Renal cortex interstitium (tissue), 11 donors: Measurements from ENCODE around the gene GRB10. TPM values are rescaled to one million over a fixed set of nuclear protein-coding genes. Genes with fewer than 3 reads are reported as not detected.

Experiments
- DNase-seq, 11 donors: peaks; one replicate each; pipeline ENCODE4 v3.0.0-alpha.2; 2013; ENCODE audit warnings: low read depth in 9 of 11, low spot score in 4 of 11; ENCODE audit errors: extremely low read depth in 1 of 11
- polyA plus RNA-seq, 3 donors: library from polyadenylated mRNA; unstranded; fragments of 120-200 nt; gene quantifications; one replicate each; pipeline ENCODE4 v1.2.1, GENCODE V29; 2013; ENCODE audit not compliant: insufficient read length in 3 of 3

The GRB10 gene
- polyA plus RNA-seq, 3 donors = 33.6 to 43.5 (median 38.9) TPM

DNA sequence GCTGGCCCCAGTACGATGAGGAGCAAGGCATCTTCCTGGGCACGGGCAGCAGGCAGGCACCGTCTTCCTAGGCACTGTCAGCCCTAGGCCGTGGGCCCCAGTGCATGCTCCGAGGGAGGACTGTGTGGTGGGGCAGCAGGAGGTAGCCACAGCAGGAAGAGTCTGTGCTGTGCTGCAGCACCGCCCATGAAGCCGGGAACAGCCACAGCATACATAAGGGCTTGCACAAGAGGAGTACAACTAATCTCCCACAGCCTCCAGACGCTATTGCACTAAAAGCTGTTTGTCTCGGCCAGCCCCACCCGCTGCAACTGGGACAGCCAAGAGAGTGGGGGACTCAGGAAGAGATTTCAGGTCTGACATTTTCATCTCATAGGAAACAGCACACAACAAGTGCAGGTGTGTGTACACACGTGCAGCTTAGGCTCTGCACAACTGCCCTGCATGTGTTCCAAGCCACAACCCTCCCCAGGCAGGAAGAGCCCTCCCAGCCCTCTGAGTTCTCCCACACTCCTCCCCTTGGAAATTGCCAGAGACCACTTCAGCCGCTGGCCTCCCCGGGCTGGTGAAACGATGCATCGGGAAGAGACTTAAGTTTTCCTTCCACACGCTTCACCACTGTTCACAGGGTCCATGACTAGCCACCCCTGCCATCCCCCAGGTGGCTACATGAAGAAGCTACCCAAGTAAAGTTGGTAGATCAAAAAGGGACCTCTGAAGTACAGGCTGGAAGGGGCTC is 129.4 kb downstream of the GRB10 start:
- no peak for DNase-seq

- no peak for DNase-seq
Measured at GRCh38 chr7:50652400-50653125, 130.1 kb downstream of the GRB10 start.

GRCh38 chr7:50651271-50651989 is 131.3 kb downstream of the GRB10 start:
- no peak for DNase-seq

DNA sequence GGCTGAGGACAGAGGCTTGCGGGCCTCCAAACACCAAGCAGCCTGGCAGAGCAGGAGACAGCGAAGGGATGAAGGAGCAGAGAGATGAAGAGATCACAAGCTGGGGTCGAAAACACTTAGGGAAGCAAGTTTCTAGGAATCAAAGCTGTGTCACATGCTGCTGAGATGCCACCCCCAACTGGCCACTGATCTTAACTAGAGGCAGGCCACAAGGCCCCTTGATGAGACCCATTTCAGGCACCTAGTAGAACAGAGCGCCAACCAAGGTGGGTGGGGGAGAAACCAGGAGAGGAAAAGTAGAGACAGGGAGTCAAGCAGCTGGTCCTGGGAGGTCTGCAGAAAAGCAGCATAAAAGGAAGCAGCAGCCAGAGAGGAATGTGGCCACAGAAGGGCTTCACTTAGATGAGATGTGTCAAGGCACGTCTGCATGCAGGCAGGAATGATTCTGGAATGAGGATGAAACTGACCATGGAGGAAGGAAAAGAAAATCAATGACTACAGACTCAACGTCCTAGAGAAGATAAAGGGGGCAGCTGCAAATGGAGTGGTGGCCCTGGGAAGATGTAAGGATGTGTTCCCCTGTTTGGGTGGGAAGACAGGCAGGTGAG is 132.5 kb downstream of the GRB10 start:
- DNase-seq = no peak

DNA sequence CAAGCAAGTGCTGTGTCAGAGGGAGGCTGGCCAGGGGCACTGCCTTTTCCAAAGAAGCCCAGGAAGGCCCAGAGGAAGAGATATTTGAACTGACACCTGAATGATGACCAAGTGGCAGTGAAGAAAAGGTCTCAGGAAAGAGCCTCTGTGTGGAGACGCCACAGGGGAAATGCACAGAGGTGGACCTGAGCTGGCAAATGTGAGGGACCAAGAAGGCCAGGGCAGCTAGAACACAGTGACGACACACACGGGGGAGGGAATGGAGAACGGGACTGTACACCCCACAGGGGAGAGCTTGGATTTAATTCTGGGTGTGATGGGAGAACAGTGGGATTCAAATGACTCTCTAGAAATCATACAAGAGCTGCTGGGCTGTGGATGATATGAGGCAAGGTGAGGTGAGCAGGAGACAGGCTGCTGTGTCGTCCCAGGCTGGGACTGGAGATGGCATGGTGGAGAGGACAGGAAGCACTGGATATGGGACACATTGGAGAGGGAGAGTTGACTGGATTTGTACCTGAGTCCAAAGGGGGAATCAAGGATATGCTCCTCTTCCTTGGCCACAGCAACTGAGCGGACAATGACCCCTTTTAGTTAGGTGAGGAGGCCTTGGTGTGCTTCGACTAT is 133.3 kb downstream of the GRB10 start:
- DNase-seq = no peak

- DNase-seq = no peak
Measured at GRCh38 chr7:50648570-50649169, 134.0 kb downstream of the GRB10 start.

- DNase-seq = no peak
Measured at GRCh38 chr7:50648076-50648475, 134.6 kb downstream of the GRB10 start.

DNA sequence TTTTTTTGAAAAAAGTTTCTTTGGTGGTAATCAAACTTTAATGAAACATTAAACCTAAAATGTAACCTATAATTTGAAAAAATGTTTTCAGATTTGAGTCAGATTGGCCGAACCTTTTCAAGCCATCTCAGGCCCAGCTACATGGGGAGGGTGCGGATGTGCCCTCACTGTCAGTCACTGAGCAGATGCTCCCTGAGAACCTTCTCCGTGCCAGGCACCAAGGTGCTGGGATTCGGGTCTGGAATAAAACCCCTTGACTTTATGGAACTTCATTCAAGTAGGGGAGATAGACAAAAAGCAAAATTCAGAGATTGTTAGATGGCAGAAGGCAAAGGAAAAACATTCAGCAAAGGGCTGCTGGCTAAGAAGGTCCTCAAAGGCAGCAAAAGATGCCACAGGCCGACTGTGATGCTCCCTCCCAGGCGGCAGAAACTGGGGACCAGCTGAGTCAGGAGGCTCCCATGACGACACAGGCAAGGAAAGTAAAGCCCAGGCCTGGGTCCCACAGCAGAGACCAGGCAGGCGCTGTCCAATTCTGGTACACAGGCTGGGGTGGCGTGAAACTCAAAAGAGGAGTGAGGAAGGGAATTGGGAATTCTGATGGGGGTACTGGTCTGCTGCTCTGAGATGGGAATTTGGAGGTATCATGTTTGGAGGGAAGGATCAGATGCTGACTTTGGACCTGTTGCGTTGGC is 135.3 kb downstream of the GRB10 start:
- DNase-seq = no peak

DNA sequence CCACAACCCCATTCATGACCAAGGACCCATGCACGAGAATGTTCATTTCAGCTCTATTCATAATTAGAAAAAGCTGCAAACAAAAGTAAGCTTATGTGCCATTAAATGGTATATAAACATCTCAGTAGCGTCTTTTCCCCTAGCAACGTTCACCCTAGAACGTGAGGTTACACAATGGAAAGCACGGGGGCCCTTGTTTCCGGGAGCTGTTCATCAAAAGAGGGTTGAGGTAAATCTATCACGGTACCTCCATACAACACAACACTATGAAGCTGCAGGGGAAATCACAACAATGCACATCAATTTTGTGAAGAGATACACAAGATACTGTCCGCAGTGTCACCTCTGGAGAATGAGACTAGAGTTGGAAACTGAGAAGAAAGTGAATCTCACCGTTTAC is 136.6 kb downstream of the GRB10 start:
- DNase-seq = no peak

GRCh38 chr7:50645186-50645585 is 137.5 kb downstream of the GRB10 start:
- no peak for DNase-seq

- DNase-seq = no peak
Measured at GRCh38 chr7:50644586-50644985, 138.1 kb downstream of the GRB10 start.

- DNase-seq = no peak
Measured at GRCh38 chr7:50644114-50644513, 138.6 kb downstream of the GRB10 start.

- DNase-seq = no peak
Measured at GRCh38 chr7:50641442-50642405, 141.0 kb downstream of the GRB10 start.

DNA sequence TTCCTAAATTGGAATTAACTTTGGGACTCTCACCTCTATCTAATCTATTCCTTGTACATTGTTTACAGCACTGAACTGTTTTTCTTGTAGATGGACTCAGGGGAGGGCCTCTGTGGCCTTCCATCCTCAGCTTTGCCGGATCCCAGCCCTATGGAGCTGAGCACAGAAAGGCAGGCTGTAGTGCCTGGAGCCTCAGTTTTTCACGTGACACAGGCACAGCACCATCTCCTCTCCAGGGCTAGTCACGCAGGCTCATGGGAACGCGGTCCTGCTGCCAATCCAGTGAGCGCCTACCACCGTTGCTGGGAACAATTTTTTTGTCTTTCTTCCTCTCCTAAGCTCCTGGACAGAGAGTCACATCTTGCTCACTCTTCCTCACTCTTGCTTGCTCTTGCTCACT is 141.9 kb downstream of the GRB10 start:
- DNase-seq = no peak

DNA sequence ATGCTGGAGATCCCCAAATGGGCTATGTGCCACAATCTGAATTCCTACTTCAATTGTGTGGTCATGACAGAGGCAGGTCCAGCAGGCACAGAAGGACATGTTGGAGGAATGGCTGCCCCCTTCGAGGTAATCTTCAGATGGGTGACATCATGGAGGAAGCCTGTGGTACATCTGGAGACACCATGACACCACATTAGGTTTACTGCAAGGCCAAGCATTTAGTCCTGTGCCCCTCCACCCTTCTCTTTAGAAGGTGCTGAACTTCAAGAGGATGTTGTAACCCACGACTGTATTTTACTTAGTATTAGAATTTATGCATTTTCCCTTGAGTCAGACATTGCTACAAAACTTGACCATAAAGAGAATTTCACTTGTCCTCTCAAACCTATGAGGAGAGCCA is 142.4 kb downstream of the GRB10 start:
- DNase-seq = no peak

GRCh38 chr7:50637725-50638643 is 144.7 kb downstream of the GRB10 start:
- DNase-seq = no peak
